ENCODE measurements around the gene PRKCD. TPM values are rescaled to one million over a fixed set of nuclear protein-coding genes. Genes with fewer than 3 reads are reported as not detected.

PRKCD gene
- total and polyA plus RNA-seq, 9 of the 15 experiments (the other 6 are each of a cell fraction or from before 2014, with no cell fraction given): 2.5 to 19.5 (median 6.1) TPM

DNA sequence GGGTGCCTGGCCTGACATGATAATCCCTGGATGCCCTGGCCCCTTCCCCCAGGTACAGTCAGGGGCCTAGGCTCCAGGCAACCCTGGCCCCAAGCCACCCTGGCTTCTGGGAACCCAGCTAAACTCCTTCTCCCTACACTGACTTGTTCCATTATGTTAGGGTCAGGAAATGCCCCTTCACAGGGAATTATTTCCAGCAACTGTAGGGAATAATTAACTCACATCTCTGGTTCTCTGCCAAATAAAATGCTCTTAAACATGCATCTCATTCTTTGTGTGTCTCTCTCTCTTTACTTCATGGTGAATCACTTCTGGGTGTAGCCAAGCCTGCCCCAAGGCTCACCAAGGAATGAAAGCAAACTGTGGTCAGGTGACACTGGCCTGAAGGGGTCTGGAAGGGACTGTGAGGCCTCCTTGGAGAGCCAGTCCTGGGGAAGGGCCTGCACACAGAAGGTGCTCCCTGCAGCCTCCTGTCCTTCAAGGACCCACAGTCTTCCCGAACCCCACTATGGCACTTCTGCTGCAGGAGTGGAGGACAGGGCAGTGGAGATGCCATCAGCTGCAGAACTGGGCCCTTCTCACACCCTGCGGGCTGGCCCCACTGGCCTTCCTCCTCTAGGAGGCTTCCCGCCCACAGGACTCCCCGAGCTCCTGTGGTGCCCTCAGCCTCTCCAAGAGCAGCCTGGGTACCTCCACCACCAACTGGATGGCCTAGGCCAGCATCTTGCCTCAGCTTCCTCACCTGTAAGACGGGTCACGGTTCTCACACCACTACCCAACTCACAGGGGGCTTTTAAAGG lies 77.2 kb downstream of the PRKCD start:
- in situ Hi-C loops (cut with MboI) (no loop called here), intact Hi-C loops (cut with micrococcal nuclease) (no loop called here)
- Histone ChIP-seq H3K27me3 (ENCODE audit: control insufficient read depth in 2 of 2, insufficient read depth in 2 of 2, low read length in 2 of 2) (no peaks in the 10 kb centered on the region), H3K4me1 (replicated peaks in 1 of 2; ENCODE audit: control insufficient read depth in 2 of 2, insufficient read depth in 2 of 2, low read length in 2 of 2) (peaks cover 12 to 22% of the 10 kb centered on the region in 2 experiments), H3K79me2 (ENCODE audit: control insufficient read depth, insufficient read depth, low read length) (peaks cover 19% of the 10 kb centered on the region), H3K27ac (ENCODE audit: extremely low read depth, low read depth, low read length) (no peak overlapping the region; the same call in 2 of the 3 replicates), H2AFZ (ENCODE audit: low read depth, low read length) (no peak overlapping the region), H4K20me1 (replicated peaks; ENCODE audit: control insufficient read depth, insufficient read depth, low read length) (peaks cover 8% of the 10 kb centered on the region), H3K9ac (ENCODE audit: insufficient read depth in 1 of 2, low read depth in 2 of 2, low read length in 2 of 2) (no peak overlapping the region), H3K4me3 (no peak overlapping the region), H3K36me3 (ENCODE audit: control insufficient read depth, insufficient read depth, low read length) (peaks cover 93% of the 10 kb centered on the region), H3K4me2 (ENCODE audit: insufficient read depth, low read length) (no peak overlapping the region), H3K9me3 (replicated peaks; ENCODE audit: control insufficient read depth, insufficient read depth, low read depth, low read length) (no peaks in the 10 kb centered on the region), H3K9me1 (ENCODE audit: control insufficient read depth, insufficient read depth, low read length) (no peaks in the 10 kb centered on the region)
- CTCF ChIA-PET (ENCODE audit: low intra/inter-chr PET ratio): no interaction called here
- WGBS (ENCODE audit: insufficient coverage, low coverage, missing lambda C conversion rate): 89% methylated on average over 4 of the region's 6 CpGs
- TF ChIP-seq LEF1 (IDR thresholded peaks at IDR 0.05): no peak
- no peak for TF ChIP-seq ETV1 (tag; conservative IDR thresholded peaks at IDR 0.05; ENCODE audit: low read depth)
- no peak for TF ChIP-seq ZNF175 (CRISPR knock-in tag; IDR thresholded peaks at IDR 0.05; ENCODE audit: low read depth)
- POLR2A ChIA-PET: interaction anchor here (0.7 kb wide), 1 partner anchor 41 kb away, joined by 3 read pairs; no protein-coding TSS in a partner anchor
- BruUV-seq (replicated peaks): no TSS peak
- no peak for DNase-seq (ENCODE audit: extremely low read depth in 1 of 4, low spot score in 3 of 4)
- no peak for FAIRE-seq
- ATAC-seq: no peak

DNA sequence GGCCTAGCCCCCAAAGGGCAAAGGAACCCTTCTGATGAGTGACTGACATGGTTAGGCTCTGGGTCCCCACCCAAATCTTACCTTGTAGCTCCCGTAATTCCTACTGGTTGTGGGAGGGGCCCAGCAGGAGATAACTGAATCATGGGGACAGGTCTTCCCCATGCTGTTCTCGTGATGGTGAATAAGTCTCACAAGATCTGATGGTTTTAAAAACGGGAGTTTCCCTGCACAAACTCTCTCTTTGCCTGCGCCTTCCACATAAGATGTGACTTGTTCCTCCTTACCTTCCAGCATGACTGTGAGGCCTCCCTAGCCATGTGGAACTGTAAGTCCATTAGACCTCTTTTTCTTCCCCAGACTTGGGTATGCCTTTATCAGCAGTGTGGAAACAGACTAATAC lies 77.9 kb downstream of the PRKCD start:
- CTCF ChIA-PET (ENCODE audit: low intra/inter-chr PET ratio): no interaction called here
- Histone ChIP-seq H3K4me1 (replicated peaks in 1 of 2; ENCODE audit: control insufficient read depth in 2 of 2, insufficient read depth in 2 of 2, low read length in 2 of 2) (peaks cover 12 to 27% of the 10 kb centered on the region in 2 experiments), H2AFZ (ENCODE audit: low read depth, low read length) (no peak overlapping the region), H3K27ac (ENCODE audit: extremely low read depth, low read depth, low read length) (no peak overlapping the region; the same call in 2 of the 3 replicates), H3K27me3 (ENCODE audit: control insufficient read depth in 2 of 2, insufficient read depth in 2 of 2, low read length in 2 of 2) (no peaks in the 10 kb centered on the region), H3K4me3 (no peak overlapping the region), H3K9ac (ENCODE audit: insufficient read depth in 1 of 2, low read depth in 2 of 2, low read length in 2 of 2) (no peak overlapping the region), H3K4me2 (ENCODE audit: insufficient read depth, low read length) (no peak overlapping the region), H3K9me1 (ENCODE audit: control insufficient read depth, insufficient read depth, low read length) (no peaks in the 10 kb centered on the region), H3K9me3 (replicated peaks; ENCODE audit: control insufficient read depth, insufficient read depth, low read depth, low read length) (no peaks in the 10 kb centered on the region), H3K36me3 (ENCODE audit: control insufficient read depth, insufficient read depth, low read length) (peaks cover 93% of the 10 kb centered on the region), H3K79me2 (ENCODE audit: control insufficient read depth, insufficient read depth, low read length) (peaks cover 26% of the 10 kb centered on the region), H4K20me1 (replicated peaks; ENCODE audit: control insufficient read depth, insufficient read depth, low read length) (peaks cover 12% of the 10 kb centered on the region)
- DNase-seq (ENCODE audit: extremely low read depth in 1 of 4, low spot score in 3 of 4): no peak
- intact Hi-C loops (cut with micrococcal nuclease): no loop called here
- POLR2A ChIA-PET: no interaction called here
- in situ Hi-C loops (cut with MboI): no loop called here
- BruUV-seq (replicated peaks): no TSS peak
- no peak for ATAC-seq
- FAIRE-seq: no peak
- 82% methylated on average over 4 of the region's 4 CpGs for WGBS (ENCODE audit: insufficient coverage, low coverage, missing lambda C conversion rate)
- TF ChIP-seq KLF13 (tag; IDR thresholded peaks at IDR 0.05; ENCODE audit: borderline replicate concordance, low read depth) (no peak), RBFOX2 (IDR thresholded peaks at IDR 0.05; ENCODE audit: low read depth, low read length) (no peak), ZNF184 (CRISPR knock-in tag; IDR thresholded peaks at IDR 0.05) (no peak), ZNF121 (CRISPR knock-in tag; conservative IDR thresholded peaks at IDR 0.05) (no peak), SP1 (CRISPR knock-in tag; IDR thresholded peaks at IDR 0.05) (no peak), ZNF384 (IDR thresholded peaks at IDR 0.05; ENCODE audit: low read depth, low read length) (no peak), CBFA2T3 (IDR thresholded peaks at IDR 0.05) (no peak), ZNF165 (CRISPR knock-in tag; IDR thresholded peaks at IDR 0.05; ENCODE audit: borderline replicate concordance) (no peak), CHCHD3 (CRISPR knock-in tag; IDR thresholded peaks at IDR 0.05) (no peak), STAG1 (CRISPR knock-in tag; IDR thresholded peaks at IDR 0.05; ENCODE audit: borderline replicate concordance) (no peak), NR4A1 (CRISPR knock-in tag; IDR thresholded peaks at IDR 0.05) (no peak), NR4A1 (tag; IDR thresholded peaks at IDR 0.05) (no peak)
